Measurements from ENCODE around the gene DXO. TPM values are rescaled to one million over a fixed set of nuclear protein-coding genes. Genes with fewer than 3 reads are reported as not detected.

Gene DXO
- total RNA-seq, 1 experiment from 2014 or later, result 13.1 TPM

GRCh38 chr6:31956796-31957195 is 15.1 kb downstream of the DXO start:
- no peak overlapping the region for H3K27ac ChIP-seq
- no peaks in the 10 kb centered on the region for H3K27me3 ChIP-seq (replicated peaks)
- H3K36me3 ChIP-seq, result peaks cover 73% of the 10 kb centered on the region

GRCh38 chr6:31954511-31954910 is 17.4 kb downstream of the DXO start:
- H3K36me3 ChIP-seq, result peaks cover 69% of the 10 kb centered on the region
- DNase-seq (ENCODE audit: low read depth in 1 of 2, low spot score in 2 of 2), result no peak
- H3K27ac ChIP-seq, result no peak overlapping the region
- H3K27me3 ChIP-seq (replicated peaks), result no peaks in the 10 kb centered on the region
- H3K4me3 ChIP-seq, result no peak overlapping the region
- H3K4me1 ChIP-seq (replicated peaks), result peaks cover 15% of the 10 kb centered on the region
- H3K9me3 ChIP-seq (replicated peaks), result no peaks in the 10 kb centered on the region

More at GRCh38 chr6:31956796-31957195, 15.1 kb downstream of the DXO start:
- peaks cover 19% of the 10 kb centered on the region for H3K4me1 ChIP-seq (replicated peaks)
- no peak overlapping the region for H3K4me3 ChIP-seq
- no peaks in the 10 kb centered on the region for H3K9me3 ChIP-seq (replicated peaks)
- DNase-seq (ENCODE audit: low read depth in 1 of 2, low spot score in 2 of 2), result no peak

GRCh38 chr6:31952890-31953289 is 19.0 kb downstream of the DXO start:
- Histone ChIP-seq H3K9me3 (replicated peaks) (no peaks in the 10 kb centered on the region), H3K27ac (no peak overlapping the region), H3K4me3 (no peak overlapping the region), H3K36me3 (peaks cover 69% of the 10 kb centered on the region), H3K4me1 (replicated peaks) (peaks cover 9% of the 10 kb centered on the region), H3K27me3 (replicated peaks) (no peaks in the 10 kb centered on the region)
- no peak for DNase-seq (ENCODE audit: low read depth in 1 of 2, low spot score in 2 of 2)

- Histone ChIP-seq H3K9me3 (replicated peaks) (no peaks in the 10 kb centered on the region), H3K36me3 (peaks cover 66% of the 10 kb centered on the region), H3K27me3 (replicated peaks) (no peaks in the 10 kb centered on the region), H3K4me1 (replicated peaks) (peaks cover 3% of the 10 kb centered on the region), H3K4me3 (no peak overlapping the region), H3K27ac (no peak overlapping the region)
- peak; percentile 55 to 74 for DNase-seq (ENCODE audit: low read depth in 1 of 2, low spot score in 2 of 2)
Observed at GRCh38 chr6:31952140-31952805, 19.7 kb downstream of the DXO start.

- H3K4me1 ChIP-seq (replicated peaks), result peaks cover 12% of the 10 kb centered on the region
- H3K27me3 ChIP-seq (replicated peaks), result no peaks in the 10 kb centered on the region
- H3K9me3 ChIP-seq (replicated peaks), result no peaks in the 10 kb centered on the region
- no peak overlapping the region for H3K4me3 ChIP-seq
- no peak overlapping the region for H3K27ac ChIP-seq
- no peak for DNase-seq (ENCODE audit: low read depth in 1 of 2, low spot score in 2 of 2)
- H3K36me3 ChIP-seq, result peaks cover 44% of the 10 kb centered on the region
Observed at GRCh38 chr6:31949926-31950548, 21.9 kb downstream of the DXO start.

- H3K36me3 ChIP-seq, result peaks cover 32% of the 10 kb centered on the region
- DNase-seq (ENCODE audit: low read depth in 1 of 2, low spot score in 2 of 2), result no peak
- peaks cover 12% of the 10 kb centered on the region for H3K4me1 ChIP-seq (replicated peaks)
- no peaks in the 10 kb centered on the region for H3K9me3 ChIP-seq (replicated peaks)
- H3K27ac ChIP-seq, result no peak overlapping the region
- no peak overlapping the region for H3K4me3 ChIP-seq
- no peaks in the 10 kb centered on the region for H3K27me3 ChIP-seq (replicated peaks)
Observed at GRCh38 chr6:31948753-31949413, 23.1 kb downstream of the DXO start.

- Histone ChIP-seq H3K27me3 (replicated peaks) (no peaks in the 10 kb centered on the region), H3K4me1 (replicated peaks) (peaks cover 12% of the 10 kb centered on the region), H3K9me3 (replicated peaks) (no peaks in the 10 kb centered on the region), H3K36me3 (peaks cover 27% of the 10 kb centered on the region), H3K27ac (no peak overlapping the region), H3K4me3 (no peak overlapping the region)
- no peak for DNase-seq (ENCODE audit: low read depth in 1 of 2, low spot score in 2 of 2)
Observed at GRCh38 chr6:31948306-31948705, 23.6 kb downstream of the DXO start.

GRCh38 chr6:31947864-31948263 is 24.1 kb downstream of the DXO start:
- no peaks in the 10 kb centered on the region for H3K9me3 ChIP-seq (replicated peaks)
- peaks cover 12% of the 10 kb centered on the region for H3K4me1 ChIP-seq (replicated peaks)
- H3K36me3 ChIP-seq, result peaks cover 22% of the 10 kb centered on the region
- DNase-seq (ENCODE audit: low read depth in 1 of 2, low spot score in 2 of 2), result no peak
- no peak overlapping the region for H3K27ac ChIP-seq
- no peaks in the 10 kb centered on the region for H3K27me3 ChIP-seq (replicated peaks)
- no peak overlapping the region for H3K4me3 ChIP-seq

GRCh38 chr6:31947070-31947675 is 24.8 kb downstream of the DXO start:
- Histone ChIP-seq H3K27me3 (replicated peaks) (no peaks in the 10 kb centered on the region), H3K4me3 (no peak overlapping the region), H3K4me1 (replicated peaks) (peaks cover 12% of the 10 kb centered on the region), H3K27ac (no peak overlapping the region), H3K36me3 (peaks cover 15% of the 10 kb centered on the region), H3K9me3 (replicated peaks) (no peaks in the 10 kb centered on the region)
- no peak for DNase-seq (ENCODE audit: low read depth in 1 of 2, low spot score in 2 of 2)

- DNase-seq (ENCODE audit: low read depth in 1 of 2, low spot score in 2 of 2), result no peak
- Histone ChIP-seq H3K9me3 (replicated peaks) (no peaks in the 10 kb centered on the region), H3K27me3 (replicated peaks) (no peaks in the 10 kb centered on the region), H3K27ac (no peak overlapping the region), H3K4me1 (replicated peaks) (peaks cover 14% of the 10 kb centered on the region), H3K4me3 (no peak overlapping the region), H3K36me3 (peaks cover 8% of the 10 kb centered on the region)
Observed at GRCh38 chr6:31946370-31946885, 25.5 kb downstream of the DXO start.

- peaks cover 1% of the 10 kb centered on the region for H3K36me3 ChIP-seq
- H3K27me3 ChIP-seq (replicated peaks), result no peaks in the 10 kb centered on the region
- peaks cover 15% of the 10 kb centered on the region for H3K4me1 ChIP-seq (replicated peaks)
- H3K27ac ChIP-seq, result no peak within 1 kb of the TSS; the same call in 1 of the 2 replicates
- H3K4me3 ChIP-seq, result no peak within 1 kb of the TSS
- no peaks in the 10 kb centered on the region for H3K9me3 ChIP-seq (replicated peaks)
- peak in 1 of 2 experiments; percentile 44 for DNase-seq (ENCODE audit: low read depth in 1 of 2, low spot score in 2 of 2)
Observed at GRCh38 chr6:31945507-31946369, 26.2 kb downstream of the DXO start, which contains the start of gene CFB. CFB (plus strand) TSS chr6:31946095; CDS start chr6:31946222, 127 bp downstream.

GRCh38 chr6:31945154-31945506 is 26.8 kb downstream of the DXO start:
- no peak overlapping the region for H3K4me3 ChIP-seq
- no peak for DNase-seq (ENCODE audit: low read depth in 1 of 2, low spot score in 2 of 2)
- H3K36me3 ChIP-seq, result no peaks in the 10 kb centered on the region
- no peaks in the 10 kb centered on the region for H3K27me3 ChIP-seq (replicated peaks)
- peaks cover 15% of the 10 kb centered on the region for H3K4me1 ChIP-seq (replicated peaks)
- no peaks in the 10 kb centered on the region for H3K9me3 ChIP-seq (replicated peaks)
- no peak overlapping the region for H3K27ac ChIP-seq

GRCh38 chr6:31943742-31944141 is 28.2 kb downstream of the DXO start:
- Histone ChIP-seq H3K27me3 (replicated peaks) (no peaks in the 10 kb centered on the region), H3K4me1 (replicated peaks) (peaks cover 15% of the 10 kb centered on the region), H3K9me3 (replicated peaks) (no peaks in the 10 kb centered on the region), H3K27ac (no peak overlapping the region), H3K36me3 (no peaks in the 10 kb centered on the region), H3K4me3 (no peak overlapping the region)
- no peak for DNase-seq (ENCODE audit: low read depth in 1 of 2, low spot score in 2 of 2)

Data from SJSA1 (cell line).